ENCODE measurements around the gene MDN1.

The MDN1 gene

DNA sequence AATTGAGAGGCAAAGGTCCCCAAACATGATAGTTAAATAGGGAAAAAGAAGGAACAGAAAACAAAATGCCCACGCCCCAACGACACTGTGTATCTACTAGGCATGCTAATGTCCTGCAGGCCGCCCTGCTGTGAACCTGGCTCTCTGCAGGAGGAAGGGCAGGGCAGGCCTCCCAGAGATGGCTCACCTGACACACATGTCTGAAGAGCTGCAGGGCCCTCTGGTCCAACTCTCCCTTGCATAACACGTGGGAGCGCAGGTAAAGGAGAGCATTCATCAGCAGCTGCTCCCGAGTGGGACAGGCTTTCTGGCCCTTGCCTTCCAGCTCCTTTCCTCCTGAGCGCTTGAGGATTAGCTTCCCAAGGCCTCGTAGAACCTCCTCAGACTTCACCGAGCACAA, 127.3 kb downstream of the MDN1 start:
- DNase-seq, result no peak

DNA sequence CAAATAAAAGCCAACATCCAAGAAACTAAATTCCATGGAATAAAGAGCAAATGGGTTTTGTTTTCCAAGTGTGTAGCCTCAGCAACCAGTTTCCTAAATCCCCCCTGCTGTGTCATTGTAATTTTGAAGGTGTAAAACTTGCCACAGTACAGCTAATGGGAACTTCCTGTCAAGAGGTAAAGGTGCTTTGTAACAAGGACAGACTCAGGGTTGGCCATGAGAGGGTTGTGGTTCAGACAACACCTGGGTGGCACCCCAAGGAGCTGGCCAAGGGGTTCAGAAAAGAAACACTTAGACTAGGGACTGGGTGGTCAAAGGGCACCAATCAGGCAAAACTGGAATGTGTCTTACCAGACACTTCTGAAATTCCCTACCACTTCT, 128.7 kb downstream of the MDN1 start:
- no peak for DNase-seq

- DNase-seq, result peak in 44 of 51 donors; percentile 1 to 88 (median 36)
These were observed 129.9 kb downstream of the MDN1 start for GRCh38 chr6:89689732-89690131.

DNA sequence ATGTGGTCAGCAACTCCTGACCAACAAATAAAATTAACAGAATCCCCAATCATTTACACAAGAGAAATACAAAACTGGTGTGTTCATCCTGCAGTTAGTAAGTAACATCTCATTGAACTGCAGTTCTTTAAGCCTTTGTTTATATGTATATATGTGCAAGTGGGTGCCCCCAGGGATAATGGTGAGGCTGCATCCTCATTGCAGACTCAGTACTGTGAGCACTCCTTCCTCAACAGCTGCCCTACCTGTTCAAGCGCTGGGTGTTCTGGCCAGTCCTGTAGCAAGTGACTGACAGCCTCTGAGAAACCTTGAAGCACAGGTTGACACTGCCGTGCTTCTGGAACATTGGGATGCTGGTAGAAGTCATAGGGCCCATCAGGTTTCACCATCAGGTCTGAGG, 131.3 kb downstream of the MDN1 start:
- no peak for DNase-seq

GRCh38 chr6:89685311-89685710, 134.3 kb downstream of the MDN1 start:
- no peak for DNase-seq

GRCh38 chr6:89682991-89683390, 136.6 kb downstream of the MDN1 start:
- DNase-seq, result no peak

GRCh38 chr6:89681983-89682564, 137.5 kb downstream of the MDN1 start:
- no peak for DNase-seq

DNA sequence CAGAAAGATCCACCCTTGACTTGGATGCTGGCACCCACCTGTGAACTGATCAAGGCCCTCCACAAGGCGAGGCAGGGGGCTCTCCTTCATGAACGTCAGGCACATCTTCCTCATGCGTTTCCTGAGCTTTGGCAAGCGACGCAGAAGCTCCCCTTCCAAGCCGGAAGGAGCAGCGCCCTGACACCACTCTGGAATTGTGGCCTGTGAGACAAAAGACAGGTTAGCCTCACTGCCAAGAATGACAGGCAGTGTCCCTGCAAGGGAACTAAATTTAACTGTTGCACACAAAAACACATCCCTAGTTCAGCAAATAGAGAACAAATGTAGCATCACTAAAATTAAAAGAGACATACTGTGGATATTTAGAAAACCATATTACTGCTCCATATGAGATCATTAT, 139.0 kb downstream of the MDN1 start:
- no peak for DNase-seq

- DNase-seq, result no peak
These were observed 139.4 kb downstream of the MDN1 start for GRCh38 chr6:89680150-89680549.

GRCh38 chr6:89679215-89680120, 140.1 kb downstream of the MDN1 start:
- DNase-seq, result peak in 4 of 51 donors; percentile 1 to 42 (median 16)

DNA sequence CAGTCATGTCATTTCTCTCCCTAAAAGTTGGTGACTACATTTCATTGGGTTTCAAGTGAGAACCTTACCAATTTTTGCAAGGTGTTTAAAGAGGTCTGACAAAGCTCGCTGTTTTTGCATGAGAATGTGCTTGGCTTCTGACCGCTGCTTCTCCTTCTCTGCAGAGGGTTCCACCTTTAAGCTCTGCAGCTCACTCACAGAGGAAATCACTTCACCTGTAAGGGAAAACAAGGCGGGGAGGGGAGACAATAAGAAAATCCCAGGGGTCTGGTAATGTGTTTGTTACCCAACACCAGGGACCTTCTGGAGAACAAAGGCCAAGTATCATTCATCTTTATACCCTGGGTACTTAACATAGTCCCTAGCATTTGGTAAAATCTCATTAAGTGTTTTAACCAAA, 141.1 kb downstream of the MDN1 start:
- DNase-seq, result no peak

DNA sequence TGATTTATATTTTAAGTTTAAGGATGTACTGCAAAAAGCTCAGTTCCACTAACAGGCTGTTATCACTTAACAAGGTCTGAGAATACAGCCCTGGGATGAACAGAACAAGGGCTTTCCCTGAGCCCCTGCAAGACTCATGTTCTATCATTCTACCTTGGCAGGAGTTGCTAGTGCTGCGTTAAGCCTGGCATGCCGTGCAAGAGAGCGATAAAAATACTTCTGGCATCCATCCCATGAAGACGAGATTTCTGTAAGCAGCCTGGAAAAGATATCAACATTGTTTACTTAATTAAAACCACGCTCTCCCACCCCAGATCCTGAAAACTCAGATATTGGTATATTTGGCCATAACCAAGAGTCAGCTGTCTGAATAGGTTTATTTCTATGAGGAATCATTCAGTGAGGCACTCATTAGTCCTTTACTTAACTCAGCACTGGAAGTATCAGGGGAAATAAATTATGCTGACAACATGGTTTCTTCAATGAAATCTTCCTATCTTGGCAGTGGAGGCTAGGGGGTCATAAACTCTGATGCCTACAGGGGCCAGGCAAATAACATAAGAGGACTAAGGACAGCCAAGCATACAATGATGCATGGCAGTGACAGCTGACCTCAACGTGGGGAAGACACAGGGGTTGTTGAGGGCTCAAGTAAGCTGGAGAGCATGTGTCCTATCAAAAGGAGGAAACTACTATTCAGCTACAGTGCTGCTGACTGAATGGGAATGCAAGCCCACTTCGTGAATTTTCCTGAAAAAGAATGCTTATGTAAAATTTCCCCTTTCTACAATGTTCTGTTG, 143.4 kb downstream of the MDN1 start:
- DNase-seq, result no peak

- no peak for DNase-seq
These were observed 148.5 kb downstream of the MDN1 start for GRCh38 chr6:89670935-89671565.

- DNase-seq, result no peak
These were observed 150.6 kb downstream of the MDN1 start for GRCh38 chr6:89669002-89669401.

- DNase-seq, result no peak
These were observed 151.6 kb downstream of the MDN1 start for GRCh38 chr6:89667872-89668556.

GRCh38 chr6:89662659-89663223, 156.9 kb downstream of the MDN1 start:
- no peak for DNase-seq

GRCh38 chr6:89661559-89661958, 158.0 kb downstream of the MDN1 start:
- DNase-seq, result no peak

DNA sequence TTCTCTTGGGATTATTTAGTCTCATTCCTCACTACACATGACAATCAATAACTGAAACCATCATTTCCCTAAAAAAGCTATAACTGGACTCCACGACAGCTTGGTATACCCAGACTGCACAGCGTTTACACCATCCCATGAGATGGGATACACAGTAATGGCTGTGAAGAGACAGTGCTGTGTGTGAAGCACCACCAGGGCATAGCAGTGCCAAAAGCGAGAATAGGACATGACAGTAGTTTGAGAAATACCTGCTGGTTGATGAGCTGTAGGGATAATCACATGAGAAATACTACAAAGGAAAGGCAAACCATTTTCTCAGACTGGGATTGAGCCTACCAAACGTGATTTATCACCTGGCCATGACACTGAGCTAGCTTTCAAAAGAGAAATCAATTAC, 158.6 kb downstream of the MDN1 start:
- no peak for DNase-seq

- no peak for DNase-seq
These were observed 162.0 kb downstream of the MDN1 start for GRCh38 chr6:89657445-89658158.

GRCh38 chr6:89655122-89655521, 164.5 kb downstream of the MDN1 start:
- no peak for DNase-seq

Data from hypothalamus (tissue), 51 donors.